B cell (primary cell): ENCODE results near the gene STEAP1B. TPM values are rescaled to one million over a fixed set of nuclear protein-coding genes. Genes with fewer than 3 reads are reported as not detected.

ENCODE experiments used
- ATAC-seq: fragments of 200-7000 bp; cut with Tn5 transposase; one replicate; pipeline ENCODE4 v1.10.0; 2021; ENCODE audit warnings: low read depth, mild to moderate bottlenecking, moderate number of reproducible peaks, moderate library complexity
- CTCF ChIA-PET: fragments of 350-600 bp; sonication (Branson Sonifier 250); formaldehyde crosslinking; loops from one replicate; lab custom pipeline; 2021; ENCODE audit warnings: antibody characterized with exemption, inconsistent platforms; lab: Charles Lee
- POLR2A ChIA-PET: fragments of 350-600 bp; sonication (Branson Sonifier 250); formaldehyde crosslinking; loops from one replicate; lab custom pipeline; 2021; ENCODE audit warnings: antibody characterized with exemption; lab: Charles Lee
- DNase-seq: peaks from one replicate; pipeline ENCODE4 v3.0.0; 2013
- H2AFZ ChIP-seq: 2 replicates; pipeline ENCODE4 v1.6.1; 2012; ENCODE audit warnings: mild to moderate bottlenecking, low read depth, low read length; ENCODE audit not compliant: insufficient read depth, poor library complexity, severe bottlenecking
- H3K27ac ChIP-seq, 2 donors: 1 replicate in 1 of 2; 2 replicates in 1 of 2; pipeline ENCODE4 v1.5.1; 2012 to 2013; ENCODE audit warnings: low read length in 2 of 2, mild to moderate bottlenecking in 2 of 2, moderate library complexity in 1 of 2
- H3K27me3 ChIP-seq, 4 experiments: fragments of 200-600 bp in 1 of 4; sonication (generic) in 1 of 4; replicated peaks in 1 of 4; 1 replicate in 2 of 4; 2 replicates in 2 of 4; pipeline versions ENCODE4 v1.6.1 to v1.7.0; 2013 to 2016; ENCODE audit warnings: low read length in 3 of 4, mild to moderate bottlenecking in 2 of 4, mixed read lengths in 1 of 4, moderate library complexity in 1 of 4; ENCODE audit not compliant: insufficient read depth in 4 of 4, control insufficient read depth in 3 of 4; ENCODE audit errors: control extremely low read depth in 1 of 4
- H3K36me3 ChIP-seq, 2 experiments: replicated peaks in 1 of 2; 1 replicate in 1 of 2; 2 replicates in 1 of 2; pipeline versions ENCODE4 v1.6.1 to v1.7.1; 2013; ENCODE audit warnings: low read length in 1 of 2; ENCODE audit not compliant: insufficient read depth in 2 of 2, control insufficient read depth in 1 of 2; ENCODE audit errors: control extremely low read depth in 1 of 2, extremely low read depth in 1 of 2
- H3K4me1 ChIP-seq, 2 donors: fragments of 200-600 bp in 1 of 2; sonication (generic) in 1 of 2; 1 replicate in 1 of 2; 2 replicates in 1 of 2; pipeline versions ENCODE4 v1.5.1 to v1.6.1; 2013 to 2017; ENCODE audit warnings: low read length in 2 of 2; ENCODE audit not compliant: control insufficient read depth in 2 of 2, insufficient read depth in 2 of 2
- H3K4me2 ChIP-seq: replicated peaks from 2 replicates; pipeline ENCODE3; 2012; ENCODE audit warnings: mild to moderate bottlenecking, low read depth, low read length; ENCODE audit not compliant: poor library complexity, severe bottlenecking
- H3K4me3 ChIP-seq, 5 experiments: fragments of 200-600 bp in 1 of 5; sonication (generic) in 1 of 5; 1 replicate in 3 of 5; 2 replicates in 2 of 5; pipeline versions ENCODE4 v1.5.1 to v1.7.0; 2011 to 2016; ENCODE audit warnings: low read length in 4 of 5, mild to moderate bottlenecking in 4 of 5, low read depth in 2 of 5, control low read depth in 1 of 5, moderate library complexity in 1 of 5; ENCODE audit not compliant: insufficient read depth in 1 of 5; ENCODE audit errors: control extremely low read depth in 1 of 5, extremely low read depth in 1 of 5
- H3K79me2 ChIP-seq: fragments of 200-600 bp; sonication (generic); one replicate; pipeline ENCODE4 v1.6.0; 2016; ENCODE audit warnings: low read length; ENCODE audit not compliant: control insufficient read depth, insufficient read depth
- H3K9ac ChIP-seq: fragments of 200-600 bp; sonication (generic); 2 replicates; pipeline ENCODE4 v1.6.1; 2017; ENCODE audit warnings: mild to moderate bottlenecking, low read length, moderate library complexity
- H3K9me3 ChIP-seq, 3 donors: one replicate each; pipeline versions ENCODE4 v1.6.1 to v1.7.1; 2013; ENCODE audit warnings: low read length in 2 of 3; ENCODE audit not compliant: control insufficient read depth in 2 of 3, insufficient read depth in 1 of 3; ENCODE audit errors: control extremely low read depth in 1 of 3
- H4K20me1 ChIP-seq: 2 replicates; pipeline ENCODE4 v1.6.0; 2012; ENCODE audit warnings: mild to moderate bottlenecking, low read length; ENCODE audit not compliant: insufficient read depth, control insufficient read depth, poor library complexity, severe bottlenecking
- H3K27ac Mint-ChIP-seq: one replicate; pipeline ENCODE4 v1.8.0; 2021; ENCODE audit warnings: mixed read lengths
- H3K27me3 Mint-ChIP-seq: one replicate; pipeline ENCODE4 v1.8.0; 2021; ENCODE audit warnings: mixed read lengths
- H3K4me1 Mint-ChIP-seq: one replicate; pipeline ENCODE4 v1.8.0; 2021; ENCODE audit warnings: mixed read lengths
- H3K4me3 Mint-ChIP-seq: one replicate; pipeline ENCODE4 v1.8.0; 2021; ENCODE audit warnings: mixed read lengths
- H3K9me3 Mint-ChIP-seq: one replicate; pipeline ENCODE4 v1.8.0; 2022; ENCODE audit warnings: mixed read lengths; ENCODE audit not compliant: insufficient read depth
- EZH2 ChIP-seq: IDR thresholded peaks from 2 replicates; pipeline ENCODE4 v1.6.1; 2012; ENCODE audit warnings: borderline replicate concordance, low read depth, mild to moderate bottlenecking, moderate library complexity, low read length; ENCODE audit not compliant: insufficient read depth, poor library complexity, severe bottlenecking
- WGBS: methylation state at CpG from one replicate; pipeline ENCODE4 v1.1.5; 2013; ENCODE audit warnings: missing lambda C conversion rate; ENCODE audit not compliant: insufficient coverage; 5-methylcytosine and 5-hydroxymethylcytosine counted together
- intact Hi-C: fragments of 100-400 bp; cut with micrococcal nuclease; formaldehyde crosslinking; loops from one replicate; pipeline ENCODE4 v1.10.0; 2022
- polyA plus RNA-seq: library from polyadenylated mRNA; depleted of rRNA; stranded (reverse); fragments of >200 nt; gene quantifications from 2 replicates; pipeline ENCODE4 v1.2.3, GENCODE V29; 2012
- total RNA-seq, 2 donors: library from RNA; stranded (reverse); fragments of 120-200 nt in 1 of 2; gene quantifications; 1 replicate in 1 of 2; 2 replicates in 1 of 2; pipeline versions ENCODE4 v1.2.3 to v1.2.4, GENCODE V29; 2013 to 2022
- TF ChIP-seq, protein P1 (sequence below): fragments of 200-600 bp; IDR thresholded peaks from one replicate; pipeline ENCODE4 v1.8.0; 2022; ENCODE audit warnings: antibody characterized with exemption, mild to moderate bottlenecking

The STEAP1B gene
- total and polyA plus RNA-seq, 2 donors (not counting 1 experiment from before 2014, with no cell fraction given) = 8.8 to 24.7 TPM

DNA sequence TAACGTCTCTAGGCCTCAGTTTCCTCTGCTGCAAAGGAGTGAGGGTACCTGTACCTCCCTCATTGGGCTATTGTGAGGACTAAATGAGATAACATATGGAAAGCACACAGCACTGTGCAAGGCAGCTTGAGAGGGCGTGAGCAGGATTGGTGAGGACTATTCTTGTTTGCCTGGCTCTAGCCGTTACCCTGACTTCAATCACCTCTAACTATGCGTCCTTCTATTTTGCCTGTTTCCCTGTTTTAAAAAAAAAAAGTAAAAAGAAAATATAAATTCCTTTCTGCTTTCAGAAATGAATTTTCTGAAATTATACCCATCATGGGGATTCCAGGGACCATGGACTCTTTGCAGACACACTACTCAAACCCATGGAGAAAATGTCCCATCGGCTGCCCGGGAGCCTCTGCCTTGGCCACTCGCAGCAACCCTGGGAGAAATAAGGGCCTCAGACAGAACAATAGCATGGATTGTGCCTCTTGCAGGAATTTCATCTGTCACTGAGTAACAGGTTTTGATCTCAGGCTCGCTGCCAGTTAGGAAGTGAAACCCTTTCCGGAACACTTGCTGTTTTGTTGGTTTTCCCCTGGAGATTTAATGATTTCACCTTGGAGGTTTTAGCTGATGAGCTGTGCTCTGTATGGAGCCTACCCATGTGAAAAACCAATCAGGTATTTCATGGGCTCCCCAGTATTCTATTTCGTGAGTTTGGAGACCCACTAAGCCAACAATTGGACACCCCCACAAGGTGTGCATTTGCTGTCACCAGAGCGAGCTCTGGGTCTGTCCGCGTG, 55.6 kb downstream of the STEAP1B start:
- Histone ChIP-seq H4K20me1 (no peaks in the 10 kb centered on the region), H3K27me3 (no peaks in the 10 kb centered on the region), H3K9me3 (no peaks in the 10 kb centered on the region), H3K4me1 (peaks cover 46 to 55% of the 10 kb centered on the region in 2 donors), H3K36me3 (no peaks in the 10 kb centered on the region), H3K79me2 (no peaks in the 10 kb centered on the region), H2AFZ (peak overlapping the region; percentile 35), H3K27ac (peak overlapping the region; percentile 69 to 77), H3K4me2 (peak overlapping the region; percentile 62), H3K9ac (peak overlapping the region; percentile 40), H3K4me3 (peak overlapping the region in 1 of 5 experiments; percentile 34)
- POLR2A ChIA-PET = no interaction called here
- peak; percentile 56 for DNase-seq
- TF ChIP-seq, protein P1, sequence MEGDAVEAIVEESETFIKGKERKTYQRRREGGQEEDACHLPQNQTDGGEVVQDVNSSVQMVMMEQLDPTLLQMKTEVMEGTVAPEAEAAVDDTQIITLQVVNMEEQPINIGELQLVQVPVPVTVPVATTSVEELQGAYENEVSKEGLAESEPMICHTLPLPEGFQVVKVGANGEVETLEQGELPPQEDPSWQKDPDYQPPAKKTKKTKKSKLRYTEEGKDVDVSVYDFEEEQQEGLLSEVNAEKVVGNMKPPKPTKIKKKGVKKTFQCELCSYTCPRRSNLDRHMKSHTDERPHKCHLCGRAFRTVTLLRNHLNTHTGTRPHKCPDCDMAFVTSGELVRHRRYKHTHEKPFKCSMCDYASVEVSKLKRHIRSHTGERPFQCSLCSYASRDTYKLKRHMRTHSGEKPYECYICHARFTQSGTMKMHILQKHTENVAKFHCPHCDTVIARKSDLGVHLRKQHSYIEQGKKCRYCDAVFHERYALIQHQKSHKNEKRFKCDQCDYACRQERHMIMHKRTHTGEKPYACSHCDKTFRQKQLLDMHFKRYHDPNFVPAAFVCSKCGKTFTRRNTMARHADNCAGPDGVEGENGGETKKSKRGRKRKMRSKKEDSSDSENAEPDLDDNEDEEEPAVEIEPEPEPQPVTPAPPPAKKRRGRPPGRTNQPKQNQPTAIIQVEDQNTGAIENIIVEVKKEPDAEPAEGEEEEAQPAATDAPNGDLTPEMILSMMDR = no peak
- TF ChIP-seq EZH2 = no peak
- H3K27me3 Mint-ChIP-seq = no peaks in the 10 kb centered on the region
- peak overlapping the region; percentile 72 for H3K4me3 Mint-ChIP-seq
- peak overlapping the region; percentile 92 for H3K27ac Mint-ChIP-seq
- intact Hi-C loops = no loop called here
- CTCF ChIA-PET = interaction anchor here (0.6 to 1.8 kb wide), 5 partner anchors 9 to 342 kb away, joined by 3 to 7 read pairs (median 4); no protein-coding TSS in a partner anchor
- peaks cover 70% of the 10 kb centered on the region for H3K4me1 Mint-ChIP-seq
- WGBS = 54% methylated on average over 7 of the region's 13 CpGs
- ATAC-seq = peak; percentile 38
- H3K9me3 Mint-ChIP-seq = peaks cover 3% of the 10 kb centered on the region
